GM12865 (cell line): ENCODE measurements around the gene TCEAL7.
A peak's percentile ranks its signal among the peaks of the same experiment; 100 is the strongest.
"Not testable (repeated sequence)": the region's sequence is repeated elsewhere in the genome, so short reads cannot be mapped to it uniquely, and the experiment has no call there.

Experiments
- DNase-seq: peaks from one replicate; pipeline ENCODE4 v3.0.0; 2010; ENCODE audit warnings: low read depth
- H3K4me3 ChIP-seq: 2 replicates; pipeline ENCODE4 v1.5.1; 2011; ENCODE audit warnings: mild to moderate bottlenecking, low read depth, low read length, control low read depth
- TF ChIP-seq, protein P1 (sequence below): IDR thresholded peaks from 2 replicates; pipeline ENCODE4 v1.5.1; 2011; ENCODE audit warnings: low read length, control low read depth, low read depth, inconsistent platforms; ENCODE audit not compliant: insufficient read depth; ENCODE audit errors: missing control alignments

The TCEAL7 gene

DNA sequence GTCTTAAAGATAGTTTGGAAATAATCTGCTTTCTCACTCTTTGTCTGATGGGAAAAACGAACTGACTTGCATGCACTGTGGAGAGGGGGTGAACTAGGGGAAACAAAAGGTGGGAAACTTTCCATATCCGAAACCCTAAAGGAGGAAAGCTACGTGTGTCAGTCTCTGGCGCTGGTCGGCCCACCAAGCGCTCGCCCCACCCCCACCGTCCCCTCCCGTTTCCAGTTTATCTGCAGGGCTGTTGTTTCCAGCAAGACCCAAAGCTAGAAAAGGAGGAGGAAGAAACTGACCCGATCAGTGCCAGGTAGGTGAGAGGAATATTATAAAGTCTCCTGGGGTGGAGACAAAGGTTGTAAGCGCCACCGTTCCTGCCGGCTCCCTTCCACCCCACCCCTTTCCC lies 26.8 kb downstream of the TCEAL7 start:
- TF ChIP-seq, protein P1, sequence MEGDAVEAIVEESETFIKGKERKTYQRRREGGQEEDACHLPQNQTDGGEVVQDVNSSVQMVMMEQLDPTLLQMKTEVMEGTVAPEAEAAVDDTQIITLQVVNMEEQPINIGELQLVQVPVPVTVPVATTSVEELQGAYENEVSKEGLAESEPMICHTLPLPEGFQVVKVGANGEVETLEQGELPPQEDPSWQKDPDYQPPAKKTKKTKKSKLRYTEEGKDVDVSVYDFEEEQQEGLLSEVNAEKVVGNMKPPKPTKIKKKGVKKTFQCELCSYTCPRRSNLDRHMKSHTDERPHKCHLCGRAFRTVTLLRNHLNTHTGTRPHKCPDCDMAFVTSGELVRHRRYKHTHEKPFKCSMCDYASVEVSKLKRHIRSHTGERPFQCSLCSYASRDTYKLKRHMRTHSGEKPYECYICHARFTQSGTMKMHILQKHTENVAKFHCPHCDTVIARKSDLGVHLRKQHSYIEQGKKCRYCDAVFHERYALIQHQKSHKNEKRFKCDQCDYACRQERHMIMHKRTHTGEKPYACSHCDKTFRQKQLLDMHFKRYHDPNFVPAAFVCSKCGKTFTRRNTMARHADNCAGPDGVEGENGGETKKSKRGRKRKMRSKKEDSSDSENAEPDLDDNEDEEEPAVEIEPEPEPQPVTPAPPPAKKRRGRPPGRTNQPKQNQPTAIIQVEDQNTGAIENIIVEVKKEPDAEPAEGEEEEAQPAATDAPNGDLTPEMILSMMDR: no peak
- H3K4me3 ChIP-seq: peak overlapping the region; percentile 79
- DNase-seq: no peak

DNA sequence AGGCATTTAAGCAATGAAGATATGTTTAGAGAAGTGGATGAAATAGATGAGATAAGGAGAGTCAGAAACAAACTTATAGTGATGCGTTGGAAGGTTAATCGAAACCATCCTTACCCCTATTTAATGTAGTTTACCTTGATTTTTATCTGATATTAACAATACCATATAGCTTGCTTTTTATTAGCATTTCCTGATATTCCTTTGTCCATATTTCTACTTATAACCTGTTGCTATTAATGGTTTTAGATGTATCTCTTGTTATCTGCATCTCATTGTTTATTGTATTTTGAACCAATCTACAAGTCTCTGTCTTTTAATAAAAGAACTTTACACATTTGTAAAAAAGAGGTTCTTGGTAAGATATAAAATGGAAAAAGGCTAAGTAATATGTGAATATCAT lies 27.8 kb downstream of the TCEAL7 start:
- DNase-seq: no peak
- H3K4me3 ChIP-seq: no peak overlapping the region
- TF ChIP-seq, protein P1: no peak

DNA sequence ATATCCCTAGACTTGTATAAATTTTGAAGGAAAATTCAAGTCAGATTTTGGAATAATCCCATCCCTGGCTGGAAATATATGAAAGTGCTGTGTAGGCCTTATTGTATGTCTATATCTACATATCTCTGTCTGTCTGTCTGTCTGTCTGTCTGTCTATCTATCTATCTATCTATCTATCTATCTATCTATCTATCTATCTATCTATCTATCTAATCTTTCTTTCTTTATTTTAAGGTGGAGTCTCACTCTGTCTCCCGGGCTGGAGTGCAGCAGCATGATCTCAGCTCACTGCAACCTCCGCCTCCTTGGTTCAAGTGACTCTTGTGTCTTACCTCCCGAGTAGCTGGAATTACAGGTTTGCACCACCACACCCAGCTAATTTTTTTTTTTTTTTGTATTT lies 29.6 kb downstream of the TCEAL7 start:
- DNase-seq, H3K4me3 ChIP-seq: not testable (repeated sequence)

DNA sequence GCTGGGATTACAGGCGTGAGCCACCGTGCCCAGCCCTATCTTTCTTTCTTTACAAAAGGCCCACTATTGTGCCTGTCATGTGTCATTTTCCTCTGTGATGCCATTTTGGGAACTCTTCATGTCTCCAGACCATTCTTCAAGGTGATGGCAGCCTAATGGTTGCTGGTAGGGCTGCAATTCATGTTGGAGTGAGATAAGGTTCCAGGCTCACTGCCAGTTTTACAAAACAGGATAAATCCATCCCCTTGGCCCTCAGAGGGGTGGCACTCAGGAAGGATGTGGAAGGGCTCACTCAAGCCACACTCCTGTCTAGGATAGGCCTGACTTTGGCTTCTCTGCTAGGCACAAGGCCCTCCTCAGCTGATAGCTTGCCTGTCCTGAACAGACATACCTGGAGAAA lies 30.1 kb downstream of the TCEAL7 start:
- DNase-seq: no peak
- TF ChIP-seq, protein P1: no peak
- no peak overlapping the region for H3K4me3 ChIP-seq

DNA sequence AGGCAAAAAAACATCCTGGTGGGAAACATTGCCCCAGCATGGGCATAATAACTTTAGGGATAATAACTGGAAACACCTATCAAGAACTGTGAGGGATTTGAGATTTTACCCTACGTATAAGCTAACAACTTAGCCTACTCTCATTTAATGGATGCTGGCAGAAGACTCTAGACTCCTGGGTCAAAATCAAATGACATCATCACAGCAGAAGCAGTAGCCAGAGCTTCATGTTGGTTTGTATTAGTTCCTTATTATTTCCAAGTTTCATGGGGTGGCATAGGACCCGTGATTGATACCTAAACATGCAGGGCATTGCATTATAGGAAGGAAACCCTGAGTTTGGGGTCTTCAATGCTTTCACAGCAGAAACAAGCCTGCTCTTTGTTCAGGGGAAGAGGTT lies 30.9 kb downstream of the TCEAL7 start:
- DNase-seq: no peak
- no peak overlapping the region for H3K4me3 ChIP-seq
- TF ChIP-seq, protein P1: no peak

DNA sequence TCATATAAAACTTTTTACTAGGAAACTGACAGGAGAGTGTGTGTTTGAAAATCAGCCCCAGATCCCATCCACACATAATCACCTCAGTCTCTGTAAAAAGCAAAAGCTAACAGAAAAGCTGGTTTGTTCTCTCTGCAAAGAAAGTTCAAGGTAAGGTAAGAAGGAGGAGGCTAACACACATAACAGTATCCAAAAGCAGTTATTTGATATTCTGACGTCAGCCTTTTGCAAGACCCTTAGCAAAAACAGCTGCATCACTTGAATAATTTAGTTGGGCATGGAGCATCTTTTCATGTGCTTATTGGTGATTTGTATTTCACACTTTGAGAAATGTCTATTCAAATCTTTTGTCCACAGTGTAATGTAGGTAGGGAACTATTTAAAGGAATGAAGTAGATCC lies 31.8 kb downstream of the TCEAL7 start:
- TF ChIP-seq, protein P1: no peak
- H3K4me3 ChIP-seq: no peak overlapping the region
- DNase-seq: no peak

DNA sequence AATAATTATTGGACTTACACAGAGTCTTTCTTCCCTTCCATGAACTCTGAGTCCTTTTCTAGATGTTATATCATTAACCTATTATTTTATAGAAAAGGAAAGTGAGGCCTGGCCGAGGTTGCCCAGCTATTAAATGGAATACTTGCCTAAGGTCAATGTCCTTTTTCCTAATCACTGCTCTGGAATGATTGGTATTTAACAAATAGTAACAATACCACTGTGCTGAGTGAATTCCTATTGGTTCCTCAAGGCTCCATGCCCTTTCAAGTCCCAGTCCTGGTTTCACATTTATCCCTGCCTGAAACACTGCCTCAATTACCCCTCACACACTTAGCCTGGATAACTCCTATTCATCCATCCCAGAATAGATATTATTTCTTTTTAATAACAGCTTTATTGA lies 32.4 kb downstream of the TCEAL7 start:
- DNase-seq: no peak
- no peak overlapping the region for H3K4me3 ChIP-seq
- TF ChIP-seq, protein P1: no peak
